ENCODE results near the gene CDIPT. TPM values are rescaled to one million over a fixed set of nuclear protein-coding genes. Genes with fewer than 3 reads are reported as not detected.
A peak's percentile ranks its signal among the peaks of the same experiment; 100 is the strongest.

CDIPT gene
- total and polyA plus RNA-seq, 2 of the 13 experiments (the other 11 are each of a cell fraction or from before 2014, with no cell fraction given): 54.9 to 97.5 TPM

DNA sequence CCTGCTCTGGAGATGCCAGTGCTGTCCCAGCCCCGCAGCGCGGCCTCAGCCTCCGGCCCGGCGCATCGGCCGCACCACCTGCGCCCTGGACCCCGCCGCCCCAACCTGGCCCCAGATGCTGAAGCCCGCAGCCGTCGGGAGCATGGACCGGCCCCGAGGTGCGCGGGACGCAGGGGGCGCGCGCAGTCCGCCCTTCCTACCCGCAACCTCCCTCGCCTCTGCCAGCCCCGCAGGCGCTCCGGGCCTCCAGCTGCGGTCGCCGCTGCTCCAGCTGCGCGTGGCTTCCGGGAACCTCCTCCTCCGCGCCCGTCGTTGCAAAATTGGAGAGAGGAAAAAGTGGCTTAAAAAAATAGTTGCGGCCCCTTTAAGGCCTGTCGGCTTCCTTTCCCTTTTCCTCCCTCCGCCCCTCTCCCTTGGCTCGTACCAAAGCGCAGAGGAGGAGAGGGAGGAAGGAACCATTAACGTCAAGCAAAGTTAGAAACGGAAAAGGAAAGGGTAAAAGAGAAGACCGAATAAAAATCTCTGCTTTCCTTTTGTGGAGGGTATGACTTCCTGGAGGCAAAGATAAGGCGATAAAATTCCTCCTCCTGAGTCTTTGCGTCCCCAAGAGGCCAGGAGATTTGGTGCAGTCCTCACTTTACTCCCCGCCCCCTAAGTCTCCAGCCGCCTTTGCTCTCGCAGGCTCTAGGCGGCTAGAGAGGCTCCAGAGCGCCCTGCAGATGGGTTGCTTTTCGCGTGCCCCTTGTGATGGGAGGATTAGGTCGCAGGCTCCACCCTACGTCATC, at the start of gene CDIPT (continued):
- TF ChIP-seq ZBTB44 (CRISPR knock-in tag; IDR thresholded peaks at IDR 0.05) (peak; percentile 62), ZNF326 (CRISPR knock-in tag; IDR thresholded peaks at IDR 0.05; ENCODE audit: borderline replicate concordance) (no peak), ZBTB8A (CRISPR knock-in tag; IDR thresholded peaks at IDR 0.05; ENCODE audit: borderline replicate concordance, low read depth) (no peak), ZMYM4 (CRISPR knock-in tag; IDR thresholded peaks at IDR 0.05) (peak; percentile 100), ZNF773 (CRISPR knock-in tag; IDR thresholded peaks at IDR 0.05; ENCODE audit: borderline replicate concordance) (peak; percentile 87; the same call in 1 of the 2 replicates), SMAD3 (CRISPR knock-in tag; IDR thresholded peaks at IDR 0.05) (peak; percentile 99), TBL1XR1 (IDR thresholded peaks at IDR 0.05; ENCODE audit: borderline replicate concordance, low read length, partially characterized antibody) (peak; percentile 43), NR0B2 (CRISPR knock-in tag; IDR thresholded peaks at IDR 0.05) (peak; percentile 74; the same call in 1 of the 2 replicates), LBX2 (CRISPR knock-in tag; IDR thresholded peaks at IDR 0.05; ENCODE audit: borderline replicate concordance) (no peak; the same call in 1 of the 2 replicates), AHR (CRISPR knock-in tag; IDR thresholded peaks at IDR 0.05) (no peak), ZNF18 (CRISPR knock-in tag; IDR thresholded peaks at IDR 0.05; ENCODE audit: insufficient replicate concordance) (peak; percentile 82), ZNF616 (CRISPR knock-in tag; IDR thresholded peaks at IDR 0.05; ENCODE audit: low read depth) (0 out of 2 replicates have a peak, but pooled peaks have one; percentile 50), PCBP2 (optimal IDR thresholded peaks at IDR 0.05; ENCODE audit: low read depth, low read length, poor library complexity, severe bottlenecking) (peak; percentile 33), ZNF883 (CRISPR knock-in tag; IDR thresholded peaks at IDR 0.05; ENCODE audit: not compliant biosample characterization) (peak; percentile 30), GZF1 (CRISPR knock-in tag; IDR thresholded peaks at IDR 0.05) (no peak), ZNF720 (CRISPR knock-in tag; IDR thresholded peaks at IDR 0.05) (no peak), ZNF225 (CRISPR knock-in tag; IDR thresholded peaks at IDR 0.05) (no peak; the same call in 1 of the 2 replicates), ZNF550 (CRISPR knock-in tag; IDR thresholded peaks at IDR 0.05; ENCODE audit: borderline replicate concordance) (no peak), ZNF251 (CRISPR knock-in tag; IDR thresholded peaks at IDR 0.05) (no peak)
- TF ChIP-seq, protein P1, sequence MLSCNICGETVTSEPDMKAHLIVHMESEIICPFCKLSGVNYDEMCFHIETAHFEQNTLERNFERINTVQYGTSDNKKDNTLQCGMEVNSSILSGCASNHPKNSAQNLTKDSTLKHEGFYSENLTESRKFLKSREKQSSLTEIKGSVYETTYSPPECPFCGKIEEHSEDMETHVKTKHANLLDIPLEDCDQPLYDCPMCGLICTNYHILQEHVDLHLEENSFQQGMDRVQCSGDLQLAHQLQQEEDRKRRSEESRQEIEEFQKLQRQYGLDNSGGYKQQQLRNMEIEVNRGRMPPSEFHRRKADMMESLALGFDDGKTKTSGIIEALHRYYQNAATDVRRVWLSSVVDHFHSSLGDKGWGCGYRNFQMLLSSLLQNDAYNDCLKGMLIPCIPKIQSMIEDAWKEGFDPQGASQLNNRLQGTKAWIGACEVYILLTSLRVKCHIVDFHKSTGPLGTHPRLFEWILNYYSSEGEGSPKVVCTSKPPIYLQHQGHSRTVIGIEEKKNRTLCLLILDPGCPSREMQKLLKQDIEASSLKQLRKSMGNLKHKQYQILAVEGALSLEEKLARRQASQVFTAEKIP (CRISPR knock-in tag; IDR thresholded peaks at IDR 0.05; ENCODE audit: borderline replicate concordance): no peak
- TF ChIP-seq, protein P2, sequence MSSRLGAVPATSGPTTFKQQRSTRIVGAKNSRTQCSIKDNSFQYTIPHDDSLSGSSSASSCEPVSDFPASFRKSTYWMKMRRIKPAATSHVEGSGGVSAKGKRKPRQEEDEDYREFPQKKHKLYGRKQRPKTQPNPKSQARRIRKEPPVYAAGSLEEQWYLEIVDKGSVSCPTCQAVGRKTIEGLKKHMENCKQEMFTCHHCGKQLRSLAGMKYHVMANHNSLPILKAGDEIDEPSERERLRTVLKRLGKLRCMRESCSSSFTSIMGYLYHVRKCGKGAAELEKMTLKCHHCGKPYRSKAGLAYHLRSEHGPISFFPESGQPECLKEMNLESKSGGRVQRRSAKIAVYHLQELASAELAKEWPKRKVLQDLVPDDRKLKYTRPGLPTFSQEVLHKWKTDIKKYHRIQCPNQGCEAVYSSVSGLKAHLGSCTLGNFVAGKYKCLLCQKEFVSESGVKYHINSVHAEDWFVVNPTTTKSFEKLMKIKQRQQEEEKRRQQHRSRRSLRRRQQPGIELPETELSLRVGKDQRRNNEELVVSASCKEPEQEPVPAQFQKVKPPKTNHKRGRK (CRISPR knock-in tag; IDR thresholded peaks at IDR 0.05): no peak
